ENCODE results near the gene USP15. TPM values are rescaled to one million over a fixed set of nuclear protein-coding genes. Genes with fewer than 3 reads are reported as not detected.
"Not testable (repeated sequence)": the region's sequence is repeated elsewhere in the genome, so short reads cannot be mapped to it uniquely, and the experiment has no call there.

USP15 gene
- polyA plus RNA-seq, 1 experiment, result 21.9 TPM

- TF ChIP-seq CTCF (IDR thresholded peaks at IDR 0.05; ENCODE audit: insufficient read depth, low read depth, low read length), result no peak
- ChIA-PET POLR2A (no interaction called here), CTCF (interaction anchor here (0.7 kb wide), 1 partner anchor 85 kb away, joined by 3 read pairs; no protein-coding TSS in a partner anchor)
- Histone ChIP-seq H3K4me3 (ENCODE audit: low read depth, low read length) (no peak overlapping the region), H3K36me3 (ENCODE audit: control insufficient read depth, insufficient read depth, low read length) (no peaks in the 10 kb centered on the region), H3K27me3 (ENCODE audit: control insufficient read depth, insufficient read depth, low read length) (no peaks in the 10 kb centered on the region)
- no peak for DNase-seq (ENCODE audit: low read depth)
These were observed 71.1 kb downstream of the USP15 start for GRCh38 chr12:62331306-62331705.

GRCh38 chr12:62332598-62332997 is 72.4 kb downstream of the USP15 start:
- ChIA-PET POLR2A (interaction anchor here (0.6 kb wide), 1 partner anchor 317 kb away, joined by 12 read pairs; no protein-coding TSS in a partner anchor), CTCF (no interaction called here)
- Histone ChIP-seq H3K36me3 (ENCODE audit: control insufficient read depth, insufficient read depth, low read length) (no peaks in the 10 kb centered on the region), H3K27me3 (ENCODE audit: control insufficient read depth, insufficient read depth, low read length) (no peaks in the 10 kb centered on the region), H3K4me3 (ENCODE audit: low read depth, low read length) (no peak overlapping the region)
- no peak for TF ChIP-seq CTCF (IDR thresholded peaks at IDR 0.05; ENCODE audit: insufficient read depth, low read depth, low read length)
- peak; percentile 80 for DNase-seq (ENCODE audit: low read depth)

DNA sequence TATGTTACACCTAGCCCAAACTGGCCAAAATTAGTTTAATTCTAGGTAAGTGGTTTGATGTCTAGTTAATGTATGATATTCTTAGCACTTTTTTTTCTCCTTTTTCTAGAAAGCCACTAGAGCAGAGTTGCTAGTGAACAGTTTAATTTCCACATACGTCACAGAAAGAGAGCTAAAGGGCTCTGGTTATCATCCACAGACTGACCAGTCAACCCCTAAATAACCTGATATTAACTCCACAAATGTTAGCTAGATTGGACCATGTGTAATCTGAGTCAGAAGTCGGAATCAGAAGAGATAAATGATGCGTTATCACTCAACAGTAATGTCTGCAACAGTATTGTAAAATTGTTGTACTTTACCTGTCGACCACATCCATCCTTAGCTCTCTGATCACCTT is 74.9 kb downstream of the USP15 start:
- TF ChIP-seq CTCF (IDR thresholded peaks at IDR 0.05; ENCODE audit: insufficient read depth, low read depth, low read length), result no peak
- Histone ChIP-seq H3K4me3 (ENCODE audit: low read depth, low read length) (no peak overlapping the region), H3K36me3 (ENCODE audit: control insufficient read depth, insufficient read depth, low read length) (no peaks in the 10 kb centered on the region), H3K27me3 (ENCODE audit: control insufficient read depth, insufficient read depth, low read length) (no peaks in the 10 kb centered on the region)
- DNase-seq (ENCODE audit: low read depth), result no peak
- POLR2A ChIA-PET, result no interaction called here
- CTCF ChIA-PET, result no interaction called here

DNA sequence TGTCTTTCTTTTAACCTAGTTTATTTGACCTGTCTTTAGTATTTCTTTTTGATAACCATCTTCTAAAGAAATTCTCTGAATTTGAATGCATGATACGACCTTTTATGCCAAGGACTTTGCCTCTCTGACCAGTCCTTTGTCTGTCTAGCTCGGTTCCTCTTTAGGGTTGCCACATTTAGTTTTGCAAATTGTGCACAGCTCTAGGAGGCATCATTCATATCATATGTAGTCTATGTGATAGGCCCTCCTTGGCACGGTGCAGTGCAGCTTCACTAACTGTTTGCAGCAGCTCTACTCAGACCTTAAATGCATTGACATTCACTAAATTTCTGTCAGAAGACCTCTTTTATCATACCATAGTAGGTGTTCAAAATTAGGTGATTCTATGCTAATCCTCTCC is 75.6 kb downstream of the USP15 start:
- CTCF ChIA-PET, result no interaction called here
- no peaks in the 10 kb centered on the region for H3K27me3 ChIP-seq (ENCODE audit: control insufficient read depth, insufficient read depth, low read length)
- no peak for TF ChIP-seq CTCF (IDR thresholded peaks at IDR 0.05; ENCODE audit: insufficient read depth, low read depth, low read length)
- H3K36me3 ChIP-seq (ENCODE audit: control insufficient read depth, insufficient read depth, low read length), result no peaks in the 10 kb centered on the region
- POLR2A ChIA-PET, result no interaction called here
- H3K4me3 ChIP-seq (ENCODE audit: low read depth, low read length), result no peak overlapping the region
- no peak for DNase-seq (ENCODE audit: low read depth)

DNA sequence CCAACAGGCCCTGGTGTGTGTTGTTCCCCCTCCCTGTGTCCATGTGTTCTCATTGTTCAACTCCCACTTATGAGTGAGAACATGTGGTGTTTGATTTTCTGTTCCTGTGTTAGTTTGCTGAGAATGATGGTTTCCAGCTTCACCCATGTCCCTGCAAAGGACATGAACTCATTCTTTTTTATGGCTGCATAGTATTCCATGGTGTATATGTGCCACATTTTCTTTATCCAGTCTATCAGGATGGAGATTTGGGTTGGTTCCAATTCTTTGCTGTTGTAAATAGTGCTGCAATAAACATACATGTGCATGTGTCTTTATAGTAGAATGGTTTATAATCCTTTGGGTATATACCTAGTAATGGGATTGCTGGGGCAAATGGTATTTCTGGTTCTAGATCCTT is 77.4 kb downstream of the USP15 start:
- DNase-seq (ENCODE audit: low read depth); POLR2A ChIA-PET; H3K4me3 ChIP-seq (ENCODE audit: low read depth, low read length); H3K36me3 ChIP-seq (ENCODE audit: control insufficient read depth, insufficient read depth, low read length); H3K27me3 ChIP-seq (ENCODE audit: control insufficient read depth, insufficient read depth, low read length); CTCF ChIA-PET: not testable (repeated sequence)

DNA sequence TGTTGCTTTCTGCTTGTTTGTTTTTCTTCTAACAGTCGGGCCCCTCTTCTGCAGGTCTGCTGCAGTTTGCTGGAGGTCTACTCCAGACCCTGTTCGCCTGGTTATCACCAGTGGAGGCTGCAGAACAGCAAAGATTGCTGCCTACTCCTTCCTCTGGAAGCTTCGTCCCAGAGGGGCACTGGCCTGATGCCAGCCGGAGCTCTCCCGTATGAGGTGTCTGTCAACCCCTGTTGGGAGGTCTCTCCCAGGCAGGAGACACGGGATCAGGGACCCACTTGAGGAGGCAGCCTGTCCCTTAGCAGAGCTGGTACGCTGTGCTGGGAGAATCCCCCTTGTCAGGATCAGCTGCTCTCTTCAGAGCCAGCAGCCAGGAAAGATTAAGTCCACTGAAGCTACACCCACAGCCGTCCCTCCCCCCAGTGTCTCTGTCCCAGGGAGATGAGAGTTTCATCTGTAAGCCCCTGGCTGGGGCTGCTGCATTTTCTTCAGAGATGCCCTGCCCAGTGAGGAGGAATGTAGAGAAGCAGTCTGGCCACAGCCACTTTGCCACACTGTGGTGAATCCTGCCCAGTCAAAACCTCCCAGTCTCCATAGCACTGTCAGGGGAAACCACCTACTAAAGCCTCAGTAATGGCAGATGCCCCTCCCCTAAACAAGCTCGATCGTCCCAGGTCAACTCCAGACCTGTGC is 82.6 kb downstream of the USP15 start:
- POLR2A ChIA-PET; H3K27me3 ChIP-seq (ENCODE audit: control insufficient read depth, insufficient read depth, low read length); CTCF ChIA-PET; H3K4me3 ChIP-seq (ENCODE audit: low read depth, low read length); H3K36me3 ChIP-seq (ENCODE audit: control insufficient read depth, insufficient read depth, low read length); DNase-seq (ENCODE audit: low read depth): not testable (repeated sequence)

- CTCF ChIA-PET, result interaction anchor here (0.6 kb wide), 1 partner anchor 46 kb away, joined by 3 read pairs; no protein-coding TSS in a partner anchor
These were observed 83.3 kb downstream of the USP15 start for GRCh38 chr12:62343304-62344120.

GRCh38 chr12:62344731-62345556 is 84.7 kb downstream of the USP15 start:
- H3K4me3 ChIP-seq (ENCODE audit: low read depth, low read length); DNase-seq (ENCODE audit: low read depth); POLR2A ChIA-PET; CTCF ChIA-PET; H3K36me3 ChIP-seq (ENCODE audit: control insufficient read depth, insufficient read depth, low read length); H3K27me3 ChIP-seq (ENCODE audit: control insufficient read depth, insufficient read depth, low read length): not testable (repeated sequence)

More at GRCh38 chr12:62343304-62344120, 83.3 kb downstream of the USP15 start:
- H3K36me3 ChIP-seq (ENCODE audit: control insufficient read depth, insufficient read depth, low read length); H3K27me3 ChIP-seq (ENCODE audit: control insufficient read depth, insufficient read depth, low read length); DNase-seq (ENCODE audit: low read depth); POLR2A ChIA-PET; H3K4me3 ChIP-seq (ENCODE audit: low read depth, low read length): not testable (repeated sequence)
